Dedifferentiated amniotic fluid mesenchymal stem cell (primary cell): ENCODE data around the gene RBMS3.
A peak's percentile ranks its signal among the peaks of the same experiment; 100 is the strongest.

ENCODE experiments used
- DNase-seq: peaks from one replicate; pipeline ENCODE4 v3.0.0-alpha.2; 2016; ENCODE audit errors: extremely low spot score

The RBMS3 gene

GRCh38 chr3:29937185-29937584 is 656.3 kb downstream of the RBMS3 start:
- no peak for DNase-seq

GRCh38 chr3:29940759-29941323 is 660.0 kb downstream of the RBMS3 start:
- no peak for DNase-seq

DNA sequence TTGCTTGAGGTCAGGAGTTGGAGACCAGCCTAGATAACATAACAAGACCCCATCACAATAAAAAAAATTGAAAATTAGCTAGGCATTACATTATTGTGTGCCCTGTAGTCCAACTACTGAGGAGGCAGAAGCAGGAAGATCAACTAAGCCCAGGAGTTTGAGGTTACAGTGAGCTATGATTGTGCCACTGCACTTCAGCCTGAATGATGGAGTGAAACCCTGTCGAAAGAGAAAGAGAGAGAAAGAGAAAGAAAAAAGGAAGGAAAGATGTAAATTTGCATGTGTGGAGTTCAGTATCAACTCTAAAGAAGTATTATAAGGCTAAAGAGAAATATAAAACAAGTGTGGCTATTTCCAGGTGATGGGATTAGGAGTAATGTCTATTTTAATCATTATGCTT is 661.4 kb downstream of the RBMS3 start:
- no peak for DNase-seq

GRCh38 chr3:29949131-29949530 is 668.3 kb downstream of the RBMS3 start:
- DNase-seq: peak; percentile 33

DNA sequence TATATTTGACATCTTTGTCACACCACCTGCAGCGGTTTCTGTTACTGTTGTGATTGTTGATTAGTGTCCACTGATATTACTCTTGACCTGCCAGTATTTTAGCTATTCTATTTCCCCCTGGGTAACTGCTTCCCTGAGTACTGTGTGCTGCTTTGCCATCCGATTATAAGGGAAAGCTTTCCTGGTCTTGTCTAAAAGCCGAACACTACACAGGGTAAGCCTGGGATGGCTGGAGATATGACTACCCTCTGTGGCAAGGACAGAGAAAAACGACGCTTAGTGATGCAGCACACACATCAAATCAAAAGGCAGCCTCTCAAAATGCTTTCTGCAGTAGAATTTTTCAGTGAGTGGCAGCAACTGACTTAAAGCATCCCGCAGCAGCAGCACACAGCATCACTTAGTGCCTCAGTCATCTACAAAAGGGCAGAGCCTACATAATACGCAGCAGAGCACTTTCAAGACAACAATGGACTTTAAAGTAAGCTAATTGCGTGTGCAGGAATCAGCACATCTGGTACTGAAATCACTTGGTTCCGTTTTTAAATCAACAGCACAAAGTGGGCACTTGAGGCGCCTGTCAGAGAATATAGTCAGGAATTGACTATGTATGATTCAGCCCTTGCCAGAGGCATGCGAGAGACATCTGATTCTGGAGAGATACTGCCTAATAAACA is 669.2 kb downstream of the RBMS3 start:
- DNase-seq: no peak

DNA sequence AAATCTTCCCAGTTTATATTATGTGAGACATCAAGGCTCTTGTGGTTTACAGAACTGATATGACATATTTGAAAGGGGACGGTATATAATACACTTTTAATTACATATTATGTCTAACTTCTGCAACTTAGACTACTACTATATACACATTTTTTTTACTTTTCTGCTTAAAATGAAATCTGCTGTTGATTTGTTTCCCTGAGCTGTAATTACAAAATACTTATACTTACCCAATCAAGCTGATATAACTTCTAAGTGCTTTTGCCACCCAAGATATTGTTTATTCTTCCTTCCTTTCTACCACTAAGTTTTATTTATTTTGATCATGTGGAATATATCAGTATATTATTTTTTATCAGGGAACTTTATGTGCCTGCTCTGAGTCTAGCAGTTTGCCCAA is 671.6 kb downstream of the RBMS3 start:
- no peak for DNase-seq

DNA sequence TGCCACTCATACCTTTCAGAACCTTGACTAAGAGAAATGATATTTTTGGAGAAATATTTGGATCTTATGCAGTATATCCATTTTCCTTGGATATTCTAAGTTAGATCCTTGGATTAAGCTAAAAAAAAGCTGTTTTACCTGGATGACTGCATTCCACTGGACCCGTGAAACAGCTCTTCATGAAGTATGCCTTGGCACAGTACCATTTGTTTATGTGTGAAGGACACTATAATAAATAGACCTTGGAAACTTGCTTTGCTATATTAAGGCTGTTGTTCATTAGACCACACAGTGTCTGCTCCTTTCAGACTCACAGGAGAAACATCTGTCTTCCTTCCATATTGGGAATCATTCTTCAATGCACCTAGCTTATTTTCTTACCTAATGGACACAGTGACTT is 674.5 kb downstream of the RBMS3 start:
- DNase-seq: no peak

DNA sequence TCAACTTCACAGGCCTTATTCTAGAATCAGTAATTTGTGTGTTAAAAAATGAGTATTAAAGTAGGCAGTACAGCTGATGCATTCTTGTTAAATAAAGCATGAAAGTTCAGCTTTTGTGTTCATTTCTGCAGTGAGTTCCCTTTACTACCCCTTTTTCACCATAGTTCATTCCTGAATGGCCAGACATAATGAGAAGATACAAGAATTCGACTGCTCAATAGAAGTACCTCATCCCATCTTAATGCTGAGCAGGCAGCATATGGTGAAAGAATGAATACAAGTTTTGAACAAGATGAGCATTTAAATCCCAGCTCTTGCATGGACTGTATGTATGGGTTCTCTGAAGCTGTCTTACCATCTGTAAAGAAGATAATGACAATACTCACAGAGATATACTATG is 677.9 kb downstream of the RBMS3 start:
- no peak for DNase-seq

GRCh38 chr3:29971895-29972294 is 691.0 kb downstream of the RBMS3 start:
- no peak for DNase-seq

GRCh38 chr3:29972320-29972993 is 691.6 kb downstream of the RBMS3 start:
- DNase-seq: peak; percentile 72

GRCh38 chr3:29973763-29974162 is 692.9 kb downstream of the RBMS3 start:
- no peak for DNase-seq

DNA sequence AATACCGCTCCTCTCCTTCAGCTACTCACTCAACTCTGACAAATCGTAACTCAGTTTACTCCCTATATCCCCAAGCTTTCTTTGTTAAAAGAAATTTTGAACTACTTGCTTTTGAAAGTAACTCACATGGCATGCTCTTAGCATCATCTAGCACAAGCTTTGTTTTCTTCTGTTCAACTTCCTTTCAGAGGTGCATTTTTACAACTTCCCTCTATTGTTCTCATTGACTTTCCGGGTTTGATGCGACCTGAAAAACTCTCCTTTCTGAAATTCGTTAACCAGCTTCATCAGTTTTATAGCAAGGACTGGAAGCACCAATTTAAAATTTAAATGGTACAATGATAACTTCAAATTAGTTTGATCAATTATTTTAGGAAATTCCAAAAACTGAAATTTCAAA is 696.0 kb downstream of the RBMS3 start:
- DNase-seq: no peak

- DNase-seq: no peak
Measured at GRCh38 chr3:29977360-29977759, 696.5 kb downstream of the RBMS3 start.

GRCh38 chr3:29978036-29978435 is 697.2 kb downstream of the RBMS3 start:
- no peak for DNase-seq

GRCh38 chr3:29991198-29991597 is 710.3 kb downstream of the RBMS3 start:
- no peak for DNase-seq

DNA sequence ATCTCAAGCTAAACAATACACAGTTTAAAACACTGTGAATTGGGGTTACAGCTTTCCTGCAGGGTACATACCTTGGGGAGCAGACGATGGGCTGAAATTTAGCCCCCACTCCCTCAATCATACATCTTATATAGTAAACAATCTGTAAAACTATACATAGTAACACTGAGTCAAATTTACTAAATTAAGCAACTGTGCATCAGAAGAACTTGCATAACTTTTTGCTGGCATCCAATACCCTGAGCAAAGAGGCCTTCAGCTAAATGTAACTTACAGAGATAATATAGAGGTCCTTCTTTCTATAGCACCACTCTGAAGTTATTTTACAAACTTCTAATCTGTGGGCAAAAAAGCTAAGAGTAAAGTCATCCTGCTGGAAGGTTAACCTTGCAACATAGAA is 721.9 kb downstream of the RBMS3 start:
- DNase-seq: no peak

- no peak for DNase-seq
Measured at GRCh38 chr3:30003741-30004140, 722.9 kb downstream of the RBMS3 start.

DNA sequence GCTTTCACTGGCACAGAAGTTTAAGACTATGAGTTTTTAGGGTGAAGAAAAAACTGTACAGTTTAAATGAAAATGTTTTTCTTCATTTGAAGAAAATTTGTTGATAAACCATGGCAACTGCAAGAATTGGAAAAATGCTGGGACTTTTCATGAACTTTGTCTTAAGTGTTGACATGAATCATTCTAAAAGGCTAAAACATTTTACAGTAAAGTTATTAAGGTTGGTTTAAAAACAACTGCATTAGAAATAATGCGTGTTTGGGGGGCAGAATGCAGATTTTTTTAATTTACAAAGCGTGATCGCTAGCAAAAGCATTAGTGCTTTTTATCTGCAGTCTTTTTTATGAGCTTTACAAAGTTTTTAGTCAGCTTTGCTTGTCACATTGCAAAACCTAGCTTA is 723.6 kb downstream of the RBMS3 start:
- no peak for DNase-seq

DNA sequence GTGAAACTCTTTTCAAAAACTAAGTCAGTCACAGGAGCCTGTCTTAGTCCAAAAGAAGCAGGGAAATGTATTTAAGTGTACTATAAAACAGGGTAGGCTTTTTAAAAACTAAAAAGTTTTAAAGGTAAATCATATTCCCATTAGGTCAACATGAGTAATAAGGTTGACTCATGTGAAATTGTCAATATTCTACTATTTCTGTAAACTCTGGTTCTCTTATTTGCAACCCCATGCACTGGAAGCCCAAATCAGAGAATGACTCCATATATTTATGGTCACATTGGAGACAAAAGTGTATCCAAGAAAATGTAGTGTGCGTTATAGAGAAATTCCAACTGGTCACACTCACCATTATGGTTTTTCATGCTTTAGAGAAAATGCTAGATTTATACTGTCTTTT is 725.2 kb downstream of the RBMS3 start:
- no peak for DNase-seq

- DNase-seq: no peak
Measured at GRCh38 chr3:30007668-30008067, 726.8 kb downstream of the RBMS3 start.

GRCh38 chr3:30011237-30011803 is 730.4 kb downstream of the RBMS3 start:
- DNase-seq: no peak

- peak; percentile 61 for DNase-seq
Measured at GRCh38 chr3:30012941-30013543, 732.2 kb downstream of the RBMS3 start.

DNA sequence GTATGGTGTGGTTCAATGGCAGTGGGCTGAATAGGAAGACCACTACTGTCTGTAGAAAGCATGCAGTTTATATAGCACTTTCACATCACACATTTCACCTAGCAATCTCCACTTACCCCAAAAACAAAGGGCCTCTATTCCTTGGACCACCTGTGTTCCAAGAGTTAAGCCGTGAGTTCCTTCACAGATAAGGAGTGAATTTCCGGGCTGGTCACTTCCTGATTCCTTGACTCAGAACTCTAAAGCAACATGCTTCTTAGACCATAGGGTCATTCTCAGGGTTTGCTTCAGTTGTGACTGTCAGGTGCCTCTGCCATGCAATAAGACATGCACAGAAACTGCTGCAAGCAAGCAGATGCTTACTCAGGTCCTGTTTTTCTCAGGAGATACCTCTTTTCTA is 737.0 kb downstream of the RBMS3 start:
- DNase-seq: no peak
